Esophagus muscularis mucosa (tissue), 4 donors: ENCODE measurements around the gene NRG2. TPM values are rescaled to one million over a fixed set of nuclear protein-coding genes. Genes with fewer than 3 reads are reported as not detected.

Experiments used
- DNase-seq: peaks from one replicate; pipeline ENCODE4 v3.0.0-alpha.2; 2017; ENCODE audit errors: extremely low spot score
- H3K27ac ChIP-seq, 4 donors: fragments of 200-600 bp; sonication (generic); replicated peaks in 1 of 4; 1 replicate in 3 of 4; 2 replicates in 1 of 4; pipeline ENCODE4 v1.5.1; 2016 to 2019; ENCODE audit warnings: mild to moderate bottlenecking in 1 of 4
- H3K27me3 ChIP-seq, 4 donors: fragments of 200-600 bp; sonication (generic); one replicate each; pipeline versions ENCODE4 v1.5.1 to v1.6.0; 2016 to 2019
- H3K36me3 ChIP-seq, 4 donors: fragments of 200-600 bp; sonication (generic); one replicate each; pipeline ENCODE4 v1.5.1; 2016 to 2019
- H3K4me1 ChIP-seq, 4 donors: fragments of 200-600 bp; sonication (generic); one replicate each; pipeline ENCODE4 v1.5.1; 2016 to 2019
- H3K4me3 ChIP-seq, 4 donors: fragments of 200-600 bp; sonication (generic); 1 replicate in 2 of 4; 2 replicates in 2 of 4; pipeline ENCODE4 v1.5.1; 2016 to 2019; ENCODE audit warnings: mild to moderate bottlenecking in 4 of 4, moderate library complexity in 1 of 4
- H3K9me3 ChIP-seq, 4 donors: fragments of 200-600 bp; sonication (generic); 1 replicate in 3 of 4; 2 replicates in 1 of 4; pipeline ENCODE4 v1.5.1; 2016 to 2019
- EP300 ChIP-seq: sonication (generic); formaldehyde crosslinking; IDR thresholded peaks from one replicate; pipeline ENCODE4 v1.6.1; 2017; ENCODE audit warnings: antibody characterized with exemption
- POLR2A ChIP-seq: fragments of 450-650 bp; IDR thresholded peaks from one replicate; pipeline ENCODE4 v1.6.1; 2017; ENCODE audit warnings: antibody characterized with exemption, moderate library complexity, mild to moderate bottlenecking, low read depth
- POLR2AphosphoS5 ChIP-seq, 2 donors: sonication (generic); formaldehyde crosslinking; IDR thresholded peaks; one replicate each; pipeline ENCODE4 v1.6.1; 2017; ENCODE audit warnings: antibody characterized with exemption in 2 of 2
- WGBS: methylation state at CpG from one replicate; pipeline ENCODE4 v1.1.5; 2018; 5-methylcytosine and 5-hydroxymethylcytosine counted together
- intact Hi-C: fragments of 100-400 bp; cut with DNase I; formaldehyde crosslinking; loops from one replicate; pipeline ENCODE4 v1.15.1; 2023
- total RNA-seq, 4 donors: library from RNA; depleted of rRNA; stranded (reverse); fragments of >200 nt; gene quantifications; one replicate each; pipeline versions ENCODE4 v1.1.0 to v1.2.1, GENCODE V29; 2016
- TF ChIP-seq, protein P1 (sequence below), 3 experiments: fragments of 200-600 bp in 2 of 3; fragments of 450-650 bp in 1 of 3; sonication (generic) in 2 of 3; IDR thresholded peaks; one replicate each; pipeline ENCODE4 v1.5.1; 2017 to 2019; ENCODE audit warnings: antibody characterized with exemption in 3 of 3, mild to moderate bottlenecking in 2 of 3, moderate library complexity in 1 of 3

NRG2 gene
- total RNA-seq, 4 donors from 2014 or later, result 2.8 to 5.0 (median 4.1) TPM

DNA sequence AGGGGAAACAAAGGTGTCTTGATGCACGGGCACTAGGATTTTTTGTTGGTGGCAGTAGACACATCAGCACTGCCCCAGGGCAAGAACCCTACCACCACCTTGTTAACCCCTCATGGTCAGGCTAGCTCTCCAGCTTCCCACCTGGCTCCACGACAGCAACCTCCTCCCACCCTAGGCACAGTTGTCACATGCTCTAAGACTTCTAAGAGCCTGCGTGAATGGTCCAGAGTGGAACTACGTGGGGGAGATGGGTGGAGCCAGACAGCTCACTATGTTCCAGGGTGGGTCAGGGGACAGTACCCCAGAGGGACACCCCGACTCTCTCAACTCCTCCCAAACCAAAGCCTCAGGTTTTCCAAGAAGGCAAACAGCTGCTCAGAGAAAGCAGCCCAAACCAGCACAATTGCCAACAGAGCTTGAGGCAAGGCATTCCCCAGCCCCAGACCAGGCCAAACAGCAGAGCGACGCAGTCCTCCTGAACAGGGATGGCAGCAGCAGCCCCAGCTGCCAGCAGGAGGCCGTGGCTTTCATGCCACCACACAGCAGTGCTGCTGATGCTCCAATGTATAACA, 78.0 kb downstream of the NRG2 start:
- peaks cover 13 to 20% (median 13%) of the 10 kb centered on the region in 4 donors for H3K4me1 ChIP-seq
- intact Hi-C loops, result loop anchor here (5.0 kb wide), 2 partner anchors 98 to 118 kb away; no protein-coding TSS in a partner anchor
- TF ChIP-seq POLR2AphosphoS5 (IDR thresholded peaks at IDR 0.05) (no peak), EP300 (no peak), POLR2A (no peak)
- TF ChIP-seq, protein P1, sequence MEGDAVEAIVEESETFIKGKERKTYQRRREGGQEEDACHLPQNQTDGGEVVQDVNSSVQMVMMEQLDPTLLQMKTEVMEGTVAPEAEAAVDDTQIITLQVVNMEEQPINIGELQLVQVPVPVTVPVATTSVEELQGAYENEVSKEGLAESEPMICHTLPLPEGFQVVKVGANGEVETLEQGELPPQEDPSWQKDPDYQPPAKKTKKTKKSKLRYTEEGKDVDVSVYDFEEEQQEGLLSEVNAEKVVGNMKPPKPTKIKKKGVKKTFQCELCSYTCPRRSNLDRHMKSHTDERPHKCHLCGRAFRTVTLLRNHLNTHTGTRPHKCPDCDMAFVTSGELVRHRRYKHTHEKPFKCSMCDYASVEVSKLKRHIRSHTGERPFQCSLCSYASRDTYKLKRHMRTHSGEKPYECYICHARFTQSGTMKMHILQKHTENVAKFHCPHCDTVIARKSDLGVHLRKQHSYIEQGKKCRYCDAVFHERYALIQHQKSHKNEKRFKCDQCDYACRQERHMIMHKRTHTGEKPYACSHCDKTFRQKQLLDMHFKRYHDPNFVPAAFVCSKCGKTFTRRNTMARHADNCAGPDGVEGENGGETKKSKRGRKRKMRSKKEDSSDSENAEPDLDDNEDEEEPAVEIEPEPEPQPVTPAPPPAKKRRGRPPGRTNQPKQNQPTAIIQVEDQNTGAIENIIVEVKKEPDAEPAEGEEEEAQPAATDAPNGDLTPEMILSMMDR (IDR thresholded peaks at IDR 0.05), result no peak
- 61% methylated on average over 3 of the region's 8 CpGs for WGBS
- H3K36me3 ChIP-seq, result no peaks in the 10 kb centered on the region
- no peaks in the 10 kb centered on the region for H3K9me3 ChIP-seq
- no peak overlapping the region for H3K27ac ChIP-seq
- DNase-seq, result peak; percentile 74
- H3K4me3 ChIP-seq, result no peak overlapping the region
- no peaks in the 10 kb centered on the region for H3K27me3 ChIP-seq

DNA sequence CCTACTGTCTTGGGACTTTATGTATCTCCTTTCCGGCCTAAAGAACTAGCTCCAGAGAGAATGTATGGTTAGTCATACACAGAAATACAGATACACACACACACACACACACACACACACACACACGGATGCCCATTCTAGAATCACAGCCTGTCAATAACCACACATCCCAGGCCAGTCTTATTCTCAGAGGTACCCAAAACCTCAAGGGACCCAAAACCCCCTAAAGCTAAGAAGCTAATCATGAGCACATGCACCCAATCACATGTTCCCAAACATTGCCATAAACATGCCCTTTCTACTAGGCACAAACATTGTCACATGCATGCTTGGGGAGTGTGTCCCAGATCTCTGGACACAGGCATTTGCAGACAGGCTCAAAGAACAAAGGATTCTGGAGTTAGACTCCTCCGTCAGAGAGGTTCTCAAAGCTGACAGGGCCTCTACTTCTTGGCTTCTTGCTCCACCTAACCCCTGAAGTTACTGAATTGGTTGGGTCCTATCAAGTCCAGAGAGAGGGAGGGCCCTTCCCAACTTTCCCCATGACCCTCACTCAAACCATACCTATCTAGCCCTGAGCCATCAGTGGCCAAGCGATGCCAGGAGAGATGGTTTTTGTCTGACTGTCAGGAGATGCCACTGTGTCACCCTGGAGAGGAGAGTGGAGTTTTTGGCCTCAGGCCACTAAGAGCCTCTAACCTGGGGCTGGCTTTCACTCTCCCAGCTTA, 78.7 kb downstream of the NRG2 start:
- TF ChIP-seq POLR2A (no peak), POLR2AphosphoS5 (IDR thresholded peaks at IDR 0.05) (no peak), EP300 (no peak)
- TF ChIP-seq, protein P1 (IDR thresholded peaks at IDR 0.05), result no peak
- intact Hi-C loops, result no loop called here
- 86% methylated on average over 4 of the region's 4 CpGs for WGBS

DNA sequence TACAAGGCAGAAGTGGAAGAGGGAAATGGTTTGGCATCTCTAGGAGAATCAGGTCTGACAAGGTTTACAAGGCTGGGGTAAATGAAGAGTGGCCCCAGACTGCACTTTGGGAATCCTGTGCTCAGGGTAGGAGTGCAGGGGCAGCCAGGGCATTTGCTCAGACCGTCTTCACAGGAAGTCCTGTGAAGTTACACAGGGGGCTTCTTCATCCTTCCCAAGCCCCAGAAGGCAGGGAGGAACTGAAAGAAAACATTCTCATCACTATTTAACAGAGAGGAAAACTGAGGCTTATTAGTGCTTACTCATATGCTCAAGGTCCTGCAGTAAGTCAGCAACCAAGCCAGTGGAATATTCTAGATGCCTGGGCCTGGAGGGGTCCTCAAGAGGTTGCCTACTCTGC, 80.7 kb downstream of the NRG2 start:
- Histone ChIP-seq H3K4me3 (no peak overlapping the region), H3K4me1 (peaks cover 0 to 5% (median 0%) of the 10 kb centered on the region in 4 donors), H3K27ac (no peak overlapping the region), H3K27me3 (no peaks in the 10 kb centered on the region), H3K9me3 (no peaks in the 10 kb centered on the region), H3K36me3 (no peaks in the 10 kb centered on the region)
- DNase-seq, result peak; percentile 87
- WGBS, result 92% methylated on average over 1 of the region's 1 CpG
- TF ChIP-seq POLR2A (no peak), POLR2AphosphoS5 (IDR thresholded peaks at IDR 0.05) (no peak), EP300 (no peak)
- TF ChIP-seq, protein P1 (IDR thresholded peaks at IDR 0.05), result no peak
- intact Hi-C loops, result no loop called here

More for the DNA sequence above, 78.7 kb downstream of the NRG2 start:
- peak; percentile 70 for DNase-seq
- no peaks in the 10 kb centered on the region for H3K9me3 ChIP-seq
- H3K27ac ChIP-seq, result no peak overlapping the region
- no peaks in the 10 kb centered on the region for H3K36me3 ChIP-seq
- H3K4me1 ChIP-seq, result peaks cover 13 to 19% (median 13%) of the 10 kb centered on the region in 4 donors
- H3K4me3 ChIP-seq, result no peak overlapping the region
- H3K27me3 ChIP-seq, result no peaks in the 10 kb centered on the region

- no peak for TF ChIP-seq POLR2A
- H3K27ac ChIP-seq, result no peak overlapping the region
- intact Hi-C loops, result no loop called here
- H3K27me3 ChIP-seq, result no peaks in the 10 kb centered on the region
- H3K4me3 ChIP-seq, result no peak overlapping the region
- peak; percentile 80 for DNase-seq
- no peaks in the 10 kb centered on the region for H3K36me3 ChIP-seq
- H3K9me3 ChIP-seq, result no peaks in the 10 kb centered on the region
- H3K4me1 ChIP-seq, result peaks cover 0 to 5% (median 0%) of the 10 kb centered on the region in 4 donors
- 89% methylated on average over 3 of the region's 5 CpGs for WGBS
These were observed 81.5 kb downstream of the NRG2 start for GRCh38 chr5:139961435-139962157.

- intact Hi-C loops, result no loop called here
- no peaks in the 10 kb centered on the region for H3K36me3 ChIP-seq
- no peak overlapping the region for H3K27ac ChIP-seq
- WGBS, result 37% methylated on average over 2 of the region's 9 CpGs
- H3K27me3 ChIP-seq, result no peaks in the 10 kb centered on the region
- no peaks in the 10 kb centered on the region for H3K9me3 ChIP-seq
- TF ChIP-seq POLR2AphosphoS5 (IDR thresholded peaks at IDR 0.05) (no peak), EP300 (no peak), POLR2A (no peak)
- TF ChIP-seq, protein P1 (IDR thresholded peaks at IDR 0.05), result no peak
- DNase-seq, result peak; percentile 80
- no peak overlapping the region for H3K4me3 ChIP-seq
- peaks cover 0 to 5% (median 0%) of the 10 kb centered on the region in 4 donors for H3K4me1 ChIP-seq
These were observed 82.2 kb downstream of the NRG2 start for GRCh38 chr5:139960723-139961383.
